Neural cell (in vitro differentiated cells): Measurements from ENCODE around the gene PDPK1. TPM values are rescaled to one million over a fixed set of nuclear protein-coding genes. Genes with fewer than 3 reads are reported as not detected.

Experiments used
- H2AFZ ChIP-seq: fragments of 200-600, 300-800 bp; sonication (generic), shearing (Covaris generic); 2 replicates; pipeline ENCODE4 v1.6.0; 2014; ENCODE audit warnings: low read depth, mild to moderate bottlenecking, antibody characterized with exemption, low read length, moderate library complexity
- H3F3A ChIP-seq: fragments of 200-600 bp; shearing (Covaris generic); 2 replicates; pipeline ENCODE4 v1.6.1; 2016; ENCODE audit warnings: mild to moderate bottlenecking, moderate library complexity, mixed read lengths, antibody characterized with exemption, low read length; ENCODE audit not compliant: insufficient read depth, poor library complexity, severe bottlenecking
- H3K27ac ChIP-seq: fragments of 200-600, 300-800 bp; sonication (generic), shearing (Covaris generic); 2 replicates; pipeline ENCODE4 v1.5.1; 2014; ENCODE audit warnings: mild to moderate bottlenecking, low read length, moderate library complexity
- H3K27me3 ChIP-seq: fragments of 300-800, 200-600 bp; sonication (generic), shearing (Covaris generic); 2 replicates; pipeline ENCODE4 v1.6.0; 2014; ENCODE audit warnings: mild to moderate bottlenecking, low read depth, low read length, moderate library complexity; ENCODE audit not compliant: insufficient read depth
- H3K36me3 ChIP-seq: fragments of 300-800, 200-600 bp; sonication (generic), shearing (Covaris generic); 2 replicates; pipeline ENCODE4 v1.5.1; 2014; ENCODE audit warnings: mild to moderate bottlenecking, antibody characterized with exemption, low read length, moderate library complexity; ENCODE audit not compliant: insufficient read depth
- H3K4me2 ChIP-seq: fragments of 300-800, 200-600 bp; sonication (generic), shearing (Covaris generic); 2 replicates; pipeline ENCODE4 v1.6.0; 2014; ENCODE audit warnings: mild to moderate bottlenecking, low read length
- H3K4me3 ChIP-seq: fragments of 300-800, 200-600 bp; sonication (generic), shearing (Covaris generic); 2 replicates; pipeline ENCODE4 v1.5.1; 2014; ENCODE audit warnings: mild to moderate bottlenecking, low read length, moderate library complexity
- H3K79me2 ChIP-seq: fragments of 200-600 bp; shearing (Covaris generic); replicated peaks from 2 replicates; pipeline ENCODE4 v1.6.0; 2014; ENCODE audit warnings: mild to moderate bottlenecking, low read length, moderate library complexity; ENCODE audit not compliant: insufficient read depth
- H3K9ac ChIP-seq: fragments of 300-800, 200-600 bp; sonication (generic), shearing (Covaris generic); 2 replicates; pipeline ENCODE4 v1.6.1; 2016; ENCODE audit warnings: mild to moderate bottlenecking, low read length, mixed read lengths
- H3K9me2 ChIP-seq: fragments of 200-600 bp; shearing (Covaris generic); 2 replicates; pipeline ENCODE4 v1.6.1; 2016; ENCODE audit warnings: mild to moderate bottlenecking, low read length, mixed read lengths; ENCODE audit not compliant: insufficient read depth
- H3K9me3 ChIP-seq: fragments of 200-600, 300-800 bp; sonication (generic), shearing (Covaris generic); 2 replicates; pipeline ENCODE4 v1.6.1; 2016; ENCODE audit warnings: mild to moderate bottlenecking, mixed run types, low read length, moderate library complexity, mixed read lengths
- H4K20me1 ChIP-seq: fragments of 200-600 bp; shearing (Covaris generic); 2 replicates; pipeline ENCODE4 v1.6.1; 2016; ENCODE audit warnings: mild to moderate bottlenecking, mixed run types; ENCODE audit not compliant: insufficient read depth
- CTCF ChIP-seq: fragments of 450-650 bp; IDR thresholded peaks from 2 replicates; pipeline ENCODE4 v1.5.1; 2014; ENCODE audit warnings: antibody characterized with exemption, mild to moderate bottlenecking, moderate library complexity; ENCODE audit not compliant: poor library complexity, severe bottlenecking
- EP300 ChIP-seq: fragments of 450-650 bp; conservative IDR thresholded peaks from 2 replicates; pipeline ENCODE4 v1.6.1; 2014; ENCODE audit warnings: antibody characterized with exemption, mild to moderate bottlenecking, moderate library complexity; ENCODE audit not compliant: poor library complexity, severe bottlenecking
- EZH2 ChIP-seq: fragments of 200-600, 300-800 bp; shearing (Covaris generic), sonication (generic); IDR thresholded peaks from 2 replicates; pipeline ENCODE4 v1.6.1; 2014; ENCODE audit warnings: antibody characterized with exemption, low read length, borderline replicate concordance, mild to moderate bottlenecking; ENCODE audit not compliant: insufficient read depth, poor library complexity, severe bottlenecking
- MXI1 ChIP-seq: fragments of 450-650 bp; conservative IDR thresholded peaks from 2 replicates; pipeline ENCODE4 v1.6.1; 2014; ENCODE audit warnings: antibody characterized with exemption, mild to moderate bottlenecking; ENCODE audit not compliant: poor library complexity, severe bottlenecking
- POLR2AphosphoS5 ChIP-seq: IDR thresholded peaks from 2 replicates; pipeline ENCODE4 v1.6.1; 2012
- RAD21 ChIP-seq: fragments of 450-650 bp; conservative IDR thresholded peaks from 2 replicates; pipeline ENCODE4 v1.6.1; 2014; ENCODE audit warnings: antibody characterized with exemption, mild to moderate bottlenecking, moderate library complexity
- REST ChIP-seq: IDR thresholded peaks from 2 replicates; pipeline ENCODE4 v1.6.1; 2012; ENCODE audit warnings: borderline replicate concordance
- SMC3 ChIP-seq: fragments of 450-650 bp; conservative IDR thresholded peaks from 2 replicates; pipeline ENCODE4 v1.6.1; 2014; ENCODE audit warnings: antibody characterized with exemption, mild to moderate bottlenecking, moderate library complexity; ENCODE audit not compliant: poor library complexity
- TAF1 ChIP-seq: IDR thresholded peaks from 2 replicates; pipeline ENCODE4 v1.6.1; 2012; ENCODE audit warnings: low read depth
- polyA plus RNA-seq: library from polyadenylated mRNA; depleted of rRNA; stranded (reverse); fragments of >200 nt; gene quantifications from 2 replicates; pipeline ENCODE4 v1.2.3, GENCODE V29; 2014

Gene PDPK1
- polyA plus RNA-seq, 1 donor from 2014 or later = 18.6 TPM

DNA sequence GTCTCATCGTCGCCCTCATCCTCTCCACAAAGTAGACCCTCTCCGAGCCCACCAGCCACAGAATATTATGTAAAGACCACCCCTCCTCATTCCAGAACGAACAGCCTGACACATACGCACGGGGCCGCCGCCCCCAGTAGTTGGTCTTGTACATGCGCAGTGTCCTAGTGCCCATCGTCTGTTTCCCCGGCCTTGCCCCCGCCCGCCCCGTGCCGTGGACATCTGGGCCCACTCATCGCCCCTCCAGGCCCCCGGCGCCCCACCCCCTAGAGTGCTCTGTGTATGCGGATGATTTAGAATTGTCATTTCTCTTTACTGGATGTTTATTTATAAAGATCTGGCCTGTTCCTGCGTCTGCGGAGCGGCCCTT lies 18.1 kb upstream of the PDPK1 start:
- H3K79me2 ChIP-seq = peaks cover 48% of the 10 kb centered on the region
- no peak overlapping the region for H3K9ac ChIP-seq
- H3K9me2 ChIP-seq = no peaks in the 10 kb centered on the region
- H4K20me1 ChIP-seq = peaks cover 39% of the 10 kb centered on the region
- no peaks in the 10 kb centered on the region for H3K36me3 ChIP-seq
- H3K27me3 ChIP-seq = no peaks in the 10 kb centered on the region
- peak overlapping the region; percentile 73 for H3K4me3 ChIP-seq
- H3K27ac ChIP-seq = no peak overlapping the region
- no peak overlapping the region for H2AFZ ChIP-seq
- no peaks in the 10 kb centered on the region for H3K9me3 ChIP-seq
- TF ChIP-seq MXI1 = no peak
- no peak for TF ChIP-seq TAF1
- no peak for TF ChIP-seq POLR2AphosphoS5
- TF ChIP-seq CTCF = no peak
- TF ChIP-seq RAD21 = no peak
- TF ChIP-seq REST = no peak
- no peak for TF ChIP-seq EZH2
- no peak for TF ChIP-seq SMC3
- no peak for TF ChIP-seq EP300
- H3F3A ChIP-seq = no peaks in the 10 kb centered on the region
- H3K4me2 ChIP-seq = no peak overlapping the region

DNA sequence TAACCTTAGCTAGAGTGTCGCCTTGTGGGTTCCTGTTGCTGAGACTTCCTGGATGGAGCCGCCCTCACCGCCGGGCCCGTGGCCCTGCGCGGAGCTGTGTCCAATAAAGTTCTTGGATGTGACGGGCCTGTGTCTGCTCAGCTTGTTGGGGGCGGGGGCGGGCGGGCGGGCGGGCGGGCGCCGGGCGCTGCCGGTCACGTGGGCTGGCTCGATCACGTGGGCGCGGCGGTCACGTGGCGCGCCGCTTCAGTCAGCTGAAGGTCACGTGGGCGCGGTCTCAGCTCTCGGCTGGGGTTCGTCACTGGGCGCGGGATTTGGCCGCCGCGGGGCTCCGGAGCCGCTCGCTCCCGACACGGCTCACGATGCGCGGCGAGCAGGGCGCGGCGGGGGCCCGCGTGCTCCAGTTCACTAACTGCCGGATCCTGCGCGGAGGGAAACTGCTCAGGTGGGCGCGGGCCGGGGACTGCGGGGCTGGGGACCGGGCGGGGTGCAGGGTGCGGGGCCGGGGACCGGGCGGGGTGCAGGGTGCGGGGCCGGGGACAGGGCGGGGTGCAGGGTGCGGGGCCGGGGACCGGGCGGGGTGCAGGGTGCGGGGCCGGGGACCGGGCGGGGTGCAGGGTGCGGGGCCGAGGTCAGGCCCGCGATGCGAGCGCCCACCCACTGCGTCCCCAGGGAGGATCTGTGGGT lies 17.6 kb upstream of the PDPK1 start, which contains the start of gene AMDHD2:
AMDHD2 (plus strand) TSS at position 275 of the 687 bp plus-strand sequence; CDS start at position 363, 88 bp downstream.
- TF ChIP-seq MXI1 (peak; percentile 69), TAF1 (no peak), REST (no peak), RAD21 (no peak), EP300 (peak; percentile 25), SMC3 (no peak), EZH2 (no peak), CTCF (no peak), POLR2AphosphoS5 (peak; percentile 91)
- Histone ChIP-seq H3F3A (no peaks in the 10 kb centered on the region), H3K9me2 (no peaks in the 10 kb centered on the region), H3K27ac (no peak within 1 kb of the TSS), H4K20me1 (peaks cover 33% of the 10 kb centered on the region), H3K27me3 (no peaks in the 10 kb centered on the region), H3K9me3 (no peaks in the 10 kb centered on the region), H3K79me2 (peaks cover 42% of the 10 kb centered on the region), H3K9ac (peak within 1 kb of the TSS; percentile 61), H2AFZ (no peak within 1 kb of the TSS), H3K4me2 (peak within 1 kb of the TSS; percentile 62), H3K36me3 (no peaks in the 10 kb centered on the region), H3K4me3 (peak within 1 kb of the TSS; percentile 73)
